HepG2 (cell line): Measurements from ENCODE around the gene RAB1B. TPM values are rescaled to one million over a fixed set of nuclear protein-coding genes. Genes with fewer than 3 reads are reported as not detected.

ENCODE experiments used
- FOSL2 ChIP-seq: sonication (generic); formaldehyde crosslinking; IDR thresholded peaks from 2 replicates; pipeline ENCODE4 v1.4.0; 2020; ENCODE audit warnings: missing genetic modification reagents
- HDAC2 ChIP-seq: sonication (generic); formaldehyde crosslinking; IDR thresholded peaks from 2 replicates; pipeline ENCODE4 v1.4.0; 2020; ENCODE audit warnings: missing genetic modification reagents
- JARID2 ChIP-seq: sonication (generic); formaldehyde crosslinking; IDR thresholded peaks from 2 replicates; pipeline ENCODE4 v1.8.1; 2023; ENCODE audit warnings: missing genetic modification reagents, inconsistent platforms; ENCODE audit not compliant: insufficient replicate concordance
- KDM1A ChIP-seq: IDR thresholded peaks from 2 replicates; pipeline ENCODE4 v1.6.1; 2016; ENCODE audit warnings: missing compliant biosample characterization
- KDM2A ChIP-seq: sonication (generic); formaldehyde crosslinking; IDR thresholded peaks from 2 replicates; pipeline ENCODE4 v1.4.0; 2020; ENCODE audit warnings: low read depth, missing genetic modification reagents, borderline replicate concordance
- MYC ChIP-seq: sonication (generic); formaldehyde crosslinking; IDR thresholded peaks from 2 replicates; pipeline ENCODE4 v1.9.0; 2021; ENCODE audit warnings: missing genetic modification reagents, borderline replicate concordance
- POLR2A ChIP-seq, 2 experiments: IDR thresholded peaks; 2 replicates each; pipeline ENCODE4 v1.6.1; 2011; ENCODE audit warnings: low read depth in 2 of 2, low read length in 2 of 2, mild to moderate bottlenecking in 1 of 2, moderate library complexity in 1 of 2; ENCODE audit not compliant: insufficient read depth in 1 of 2
- PRMT3 ChIP-seq: sonication (generic); formaldehyde crosslinking; IDR thresholded peaks from 2 replicates; pipeline ENCODE4 v1.8.1; 2022; ENCODE audit warnings: low read depth, mild to moderate bottlenecking, moderate library complexity, missing genetic modification reagents, borderline replicate concordance
- SIX4 ChIP-seq: sonication (generic); formaldehyde crosslinking; IDR thresholded peaks from 2 replicates; pipeline ENCODE4 v1.4.0; 2020; ENCODE audit warnings: missing genetic modification reagents
- SP2 ChIP-seq: sonication (generic); formaldehyde crosslinking; IDR thresholded peaks from 2 replicates; pipeline ENCODE4 v1.5.1; 2020; ENCODE audit warnings: mild to moderate bottlenecking, missing genetic modification reagents
- THAP11 ChIP-seq: IDR thresholded peaks from 2 replicates; pipeline ENCODE4 v1.6.1; 2016; ENCODE audit warnings: missing biosample characterization, missing genetic modification reagents
- ZFP62 ChIP-seq: sonication (generic); formaldehyde crosslinking; IDR thresholded peaks from 2 replicates; pipeline ENCODE4 v1.4.0; 2020; ENCODE audit warnings: missing genetic modification reagents
- ZFX ChIP-seq: sonication (generic); formaldehyde crosslinking; IDR thresholded peaks from 2 replicates; pipeline ENCODE4 v1.4.0; 2020; ENCODE audit warnings: mild to moderate bottlenecking, low read depth, missing genetic modification reagents, moderate library complexity
- ZFY ChIP-seq: sonication (generic); formaldehyde crosslinking; IDR thresholded peaks from 2 replicates; pipeline ENCODE4 v1.4.0; 2020; ENCODE audit warnings: missing genetic modification reagents
- ZNF205 ChIP-seq: IDR thresholded peaks from 2 replicates; pipeline ENCODE4 v1.6.1; 2018; ENCODE audit warnings: missing biosample characterization, missing genetic modification reagents
- ZNF264 ChIP-seq: sonication (generic); formaldehyde crosslinking; IDR thresholded peaks from 2 replicates; pipeline ENCODE4 v1.4.0; 2020; ENCODE audit warnings: missing genetic modification reagents
- ZNF564 ChIP-seq: sonication (generic); formaldehyde crosslinking; IDR thresholded peaks from 2 replicates; pipeline ENCODE4 v1.8.1; 2023; ENCODE audit warnings: mild to moderate bottlenecking, missing genetic modification reagents
- polyA plus RNA-seq, 8 experiments: library from polyadenylated mRNA; depleted of rRNA in 3 of 8; stranded (reverse) in 7 of 8; unstranded in 1 of 8; fragments of >200 nt; fragmentation: Illumina TruSeq in 4 of 8; extraction: Trizol in 4 of 8; gene quantifications; 2 replicates each; pipeline versions ENCODE4 v1.2.1 to v1.2.3, GENCODE V29; 2011 to 2016; ENCODE audit warnings: low read depth in 4 of 8, missing spikeins in 1 of 8, mixed read lengths in 1 of 8; ENCODE audit not compliant: insufficient read depth in 1 of 8
- total RNA-seq, 5 experiments: library from RNA; depleted of rRNA; stranded (reverse); fragments of >200 nt; fragmentation: Illumina TruSeq; extraction: Trizol; gene quantifications; 2 replicates each; pipeline ENCODE4 v1.2.3, GENCODE V29; 2016; ENCODE audit warnings: low read depth in 1 of 5
- TF ChIP-seq, protein P1 (sequence below): sonication (generic); formaldehyde crosslinking; IDR thresholded peaks from 2 replicates; pipeline ENCODE4 v1.5.1; 2020; ENCODE audit warnings: missing genetic modification reagents, mild to moderate bottlenecking, borderline replicate concordance
- TF ChIP-seq, protein P2 (sequence below), 2 experiments: IDR thresholded peaks; 2 replicates each; pipeline ENCODE4 v1.6.1; 2011 to 2012; ENCODE audit warnings: low read length in 2 of 2, borderline replicate concordance in 1 of 2, low read depth in 1 of 2, mild to moderate bottlenecking in 1 of 2, moderate library complexity in 1 of 2
- TF ChIP-seq, protein P3 (sequence below): sonication (generic); formaldehyde crosslinking; IDR thresholded peaks from 2 replicates; pipeline ENCODE4; 2020; ENCODE audit warnings: missing genetic modification reagents, mild to moderate bottlenecking, borderline replicate concordance
- TF ChIP-seq, protein P4 (sequence below): sonication (generic); formaldehyde crosslinking; IDR thresholded peaks from 2 replicates; pipeline ENCODE4 v1.8.1; 2023; ENCODE audit warnings: mild to moderate bottlenecking, missing genetic modification reagents

RAB1B gene
- total and polyA plus RNA-seq, 2 of the 13 experiments (the other 11 are each of a cell fraction or from before 2014, with no cell fraction given), result 77.9 to 87.9 TPM

DNA sequence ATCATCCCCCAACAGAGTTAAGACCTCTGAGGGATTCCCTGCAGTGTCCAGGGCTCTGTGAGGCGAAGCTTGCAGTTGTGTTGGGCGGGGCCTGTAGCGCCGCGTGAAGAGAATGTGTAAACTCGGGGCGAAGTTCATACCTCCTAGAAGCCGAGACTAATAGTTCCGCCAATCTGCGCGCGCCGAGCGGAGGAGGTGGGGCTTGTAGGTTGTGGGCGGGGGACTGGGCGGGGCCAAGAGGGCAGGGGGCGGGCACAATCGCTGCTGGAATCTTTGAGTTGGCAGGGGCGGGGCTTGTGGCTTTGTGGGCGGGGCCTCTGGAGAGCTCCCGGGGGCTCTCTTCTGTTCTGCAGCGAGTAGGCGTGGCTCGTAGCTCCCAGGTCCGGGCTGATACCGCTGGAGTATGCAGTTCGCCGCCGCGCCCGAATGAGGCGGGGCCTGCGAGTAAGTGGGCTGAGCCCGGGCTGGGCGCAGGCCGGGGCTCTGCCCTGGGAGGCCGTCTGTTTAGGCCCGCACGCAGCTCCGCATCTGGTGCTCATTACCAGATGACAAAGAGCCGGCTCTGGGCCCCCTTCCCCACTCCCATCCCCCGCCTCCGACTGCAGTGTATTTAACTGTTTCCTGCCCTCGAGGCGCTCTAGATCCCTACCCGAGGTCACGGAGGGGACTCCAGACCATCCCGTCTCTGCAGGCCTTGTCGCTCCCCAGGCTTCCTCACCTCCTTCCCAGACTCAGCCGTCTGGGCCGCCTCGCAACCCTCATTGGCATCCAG, 44.3 kb downstream of the RAB1B start (continued):
- TF ChIP-seq ZNF205 (CRISPR knock-in tag), result no peak
- TF ChIP-seq, protein P1, sequence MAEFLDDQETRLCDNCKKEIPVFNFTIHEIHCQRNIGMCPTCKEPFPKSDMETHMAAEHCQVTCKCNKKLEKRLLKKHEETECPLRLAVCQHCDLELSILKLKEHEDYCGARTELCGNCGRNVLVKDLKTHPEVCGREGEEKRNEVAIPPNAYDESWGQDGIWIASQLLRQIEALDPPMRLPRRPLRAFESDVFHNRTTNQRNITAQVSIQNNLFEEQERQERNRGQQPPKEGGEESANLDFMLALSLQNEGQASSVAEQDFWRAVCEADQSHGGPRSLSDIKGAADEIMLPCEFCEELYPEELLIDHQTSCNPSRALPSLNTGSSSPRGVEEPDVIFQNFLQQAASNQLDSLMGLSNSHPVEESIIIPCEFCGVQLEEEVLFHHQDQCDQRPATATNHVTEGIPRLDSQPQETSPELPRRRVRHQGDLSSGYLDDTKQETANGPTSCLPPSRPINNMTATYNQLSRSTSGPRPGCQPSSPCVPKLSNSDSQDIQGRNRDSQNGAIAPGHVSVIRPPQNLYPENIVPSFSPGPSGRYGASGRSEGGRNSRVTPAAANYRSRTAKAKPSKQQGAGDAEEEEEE, result no peak
- 0 out of 2 replicates have a peak, but pooled peaks have one; percentile 8 for TF ChIP-seq FOSL2 (CRISPR knock-in tag)
- TF ChIP-seq, protein P2, sequence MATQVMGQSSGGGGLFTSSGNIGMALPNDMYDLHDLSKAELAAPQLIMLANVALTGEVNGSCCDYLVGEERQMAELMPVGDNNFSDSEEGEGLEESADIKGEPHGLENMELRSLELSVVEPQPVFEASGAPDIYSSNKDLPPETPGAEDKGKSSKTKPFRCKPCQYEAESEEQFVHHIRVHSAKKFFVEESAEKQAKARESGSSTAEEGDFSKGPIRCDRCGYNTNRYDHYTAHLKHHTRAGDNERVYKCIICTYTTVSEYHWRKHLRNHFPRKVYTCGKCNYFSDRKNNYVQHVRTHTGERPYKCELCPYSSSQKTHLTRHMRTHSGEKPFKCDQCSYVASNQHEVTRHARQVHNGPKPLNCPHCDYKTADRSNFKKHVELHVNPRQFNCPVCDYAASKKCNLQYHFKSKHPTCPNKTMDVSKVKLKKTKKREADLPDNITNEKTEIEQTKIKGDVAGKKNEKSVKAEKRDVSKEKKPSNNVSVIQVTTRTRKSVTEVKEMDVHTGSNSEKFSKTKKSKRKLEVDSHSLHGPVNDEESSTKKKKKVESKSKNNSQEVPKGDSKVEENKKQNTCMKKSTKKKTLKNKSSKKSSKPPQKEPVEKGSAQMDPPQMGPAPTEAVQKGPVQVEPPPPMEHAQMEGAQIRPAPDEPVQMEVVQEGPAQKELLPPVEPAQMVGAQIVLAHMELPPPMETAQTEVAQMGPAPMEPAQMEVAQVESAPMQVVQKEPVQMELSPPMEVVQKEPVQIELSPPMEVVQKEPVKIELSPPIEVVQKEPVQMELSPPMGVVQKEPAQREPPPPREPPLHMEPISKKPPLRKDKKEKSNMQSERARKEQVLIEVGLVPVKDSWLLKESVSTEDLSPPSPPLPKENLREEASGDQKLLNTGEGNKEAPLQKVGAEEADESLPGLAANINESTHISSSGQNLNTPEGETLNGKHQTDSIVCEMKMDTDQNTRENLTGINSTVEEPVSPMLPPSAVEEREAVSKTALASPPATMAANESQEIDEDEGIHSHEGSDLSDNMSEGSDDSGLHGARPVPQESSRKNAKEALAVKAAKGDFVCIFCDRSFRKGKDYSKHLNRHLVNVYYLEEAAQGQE (IDR thresholded peaks at IDR 0.05; ENCODE audit: borderline replicate concordance in 1 of 2, low read depth in 1 of 2, low read length in 2 of 2), result peak in 1 of 2 experiments; percentile 22; a peak in 1 of 4 replicates
- TF ChIP-seq SP2 (CRISPR knock-in tag), result 0 out of 2 replicates have a peak, but pooled peaks have one; percentile 25
- TF ChIP-seq KDM2A, result no peak; the same call in 1 of the 2 replicates
- TF ChIP-seq ZFY (CRISPR knock-in tag), result peak; percentile 82
- no peak for TF ChIP-seq ZFP62 (CRISPR knock-in tag)
- 0 out of 2 replicates have a peak, but pooled peaks have one; percentile 50 for TF ChIP-seq ZNF264
- TF ChIP-seq THAP11 (CRISPR knock-in tag), result peak; percentile 40; the same call in 1 of the 2 replicates
- TF ChIP-seq SIX4 (CRISPR knock-in tag), result no peak
- TF ChIP-seq, protein P3, sequence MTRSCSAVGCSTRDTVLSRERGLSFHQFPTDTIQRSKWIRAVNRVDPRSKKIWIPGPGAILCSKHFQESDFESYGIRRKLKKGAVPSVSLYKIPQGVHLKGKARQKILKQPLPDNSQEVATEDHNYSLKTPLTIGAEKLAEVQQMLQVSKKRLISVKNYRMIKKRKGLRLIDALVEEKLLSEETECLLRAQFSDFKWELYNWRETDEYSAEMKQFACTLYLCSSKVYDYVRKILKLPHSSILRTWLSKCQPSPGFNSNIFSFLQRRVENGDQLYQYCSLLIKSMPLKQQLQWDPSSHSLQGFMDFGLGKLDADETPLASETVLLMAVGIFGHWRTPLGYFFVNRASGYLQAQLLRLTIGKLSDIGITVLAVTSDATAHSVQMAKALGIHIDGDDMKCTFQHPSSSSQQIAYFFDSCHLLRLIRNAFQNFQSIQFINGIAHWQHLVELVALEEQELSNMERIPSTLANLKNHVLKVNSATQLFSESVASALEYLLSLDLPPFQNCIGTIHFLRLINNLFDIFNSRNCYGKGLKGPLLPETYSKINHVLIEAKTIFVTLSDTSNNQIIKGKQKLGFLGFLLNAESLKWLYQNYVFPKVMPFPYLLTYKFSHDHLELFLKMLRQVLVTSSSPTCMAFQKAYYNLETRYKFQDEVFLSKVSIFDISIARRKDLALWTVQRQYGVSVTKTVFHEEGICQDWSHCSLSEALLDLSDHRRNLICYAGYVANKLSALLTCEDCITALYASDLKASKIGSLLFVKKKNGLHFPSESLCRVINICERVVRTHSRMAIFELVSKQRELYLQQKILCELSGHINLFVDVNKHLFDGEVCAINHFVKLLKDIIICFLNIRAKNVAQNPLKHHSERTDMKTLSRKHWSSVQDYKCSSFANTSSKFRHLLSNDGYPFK (CRISPR knock-in tag), result no peak
- no peak for TF ChIP-seq PRMT3 (CRISPR knock-in tag)
- TF ChIP-seq MYC (CRISPR knock-in tag), result peak; percentile 59; the same call in 1 of the 2 replicates
- peak; percentile 80 for TF ChIP-seq ZFX (CRISPR knock-in tag)
- TF ChIP-seq, protein P4, sequence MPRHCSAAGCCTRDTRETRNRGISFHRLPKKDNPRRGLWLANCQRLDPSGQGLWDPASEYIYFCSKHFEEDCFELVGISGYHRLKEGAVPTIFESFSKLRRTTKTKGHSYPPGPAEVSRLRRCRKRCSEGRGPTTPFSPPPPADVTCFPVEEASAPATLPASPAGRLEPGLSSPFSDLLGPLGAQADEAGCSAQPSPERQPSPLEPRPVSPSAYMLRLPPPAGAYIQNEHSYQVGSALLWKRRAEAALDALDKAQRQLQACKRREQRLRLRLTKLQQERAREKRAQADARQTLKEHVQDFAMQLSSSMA (CRISPR knock-in tag), result no peak
- TF ChIP-seq KDM1A (CRISPR knock-in tag), result no peak
- TF ChIP-seq ZNF564 (CRISPR knock-in tag), result no peak
- peak in 1 of 2 experiments; percentile 42; a peak in 2 of 4 replicates for TF ChIP-seq POLR2A (IDR thresholded peaks at IDR 0.05; ENCODE audit: insufficient read depth in 1 of 2, low read depth in 2 of 2, low read length in 2 of 2)
- peak; percentile 18 for TF ChIP-seq JARID2
- TF ChIP-seq HDAC2 (CRISPR knock-in tag), result 0 out of 2 replicates have a peak, but pooled peaks have one; percentile 6
